ENCODE data around the gene FAM222A. TPM values are rescaled to one million over a fixed set of nuclear protein-coding genes. Genes with fewer than 3 reads are reported as not detected.

FAM222A gene
- total RNA-seq, 2 experiments from 2014 or later, result 0.20 to 0.38 TPM

DNA sequence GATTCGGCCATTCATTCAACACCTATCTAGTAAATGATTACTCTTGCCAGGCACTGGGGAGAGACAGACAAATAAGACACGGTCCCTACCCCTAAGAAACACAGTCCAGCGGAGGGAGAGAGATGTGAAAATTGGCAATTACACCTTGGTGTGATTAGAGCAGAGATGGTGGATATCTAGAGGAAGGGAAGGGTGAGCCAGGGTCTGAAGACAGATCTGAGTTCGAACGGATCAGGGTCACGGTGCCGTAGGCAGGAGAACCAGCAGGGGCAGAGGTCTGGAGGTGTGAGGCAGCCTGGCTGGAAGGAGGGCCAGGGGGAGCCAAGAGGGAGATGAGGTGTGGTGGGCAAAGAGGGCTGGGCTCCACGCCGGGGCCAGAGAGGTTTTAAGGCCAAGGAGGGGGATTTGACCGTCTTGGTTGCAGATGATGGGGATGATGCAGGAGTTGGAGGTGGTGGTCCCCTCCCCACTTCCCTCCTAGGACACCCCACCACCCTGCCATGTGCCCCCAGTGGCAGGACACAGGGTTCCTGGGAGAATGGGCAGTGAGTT, 27.1 kb downstream of the FAM222A start:
- Mint-ChIP-seq H3K9me3 (no peaks in the 10 kb centered on the region), H3K27ac (no peak overlapping the region), H3K4me1 (ENCODE audit: low read depth) (no peaks in the 10 kb centered on the region), H3K4me3 (no peak overlapping the region), H3K36me3 (ENCODE audit: low read depth) (no peaks in the 10 kb centered on the region), H3K27me3 (ENCODE audit: low read depth) (peaks cover 3% of the 10 kb centered on the region)
- intact Hi-C loops (cut with micrococcal nuclease), result no loop called here
- peak; percentile 2 for DNase-seq
- CTCF ChIA-PET, result interaction anchor here (1.4 kb wide), 1 partner anchor 143 kb away, joined by 5 read pairs; no protein-coding TSS in a partner anchor

DNA sequence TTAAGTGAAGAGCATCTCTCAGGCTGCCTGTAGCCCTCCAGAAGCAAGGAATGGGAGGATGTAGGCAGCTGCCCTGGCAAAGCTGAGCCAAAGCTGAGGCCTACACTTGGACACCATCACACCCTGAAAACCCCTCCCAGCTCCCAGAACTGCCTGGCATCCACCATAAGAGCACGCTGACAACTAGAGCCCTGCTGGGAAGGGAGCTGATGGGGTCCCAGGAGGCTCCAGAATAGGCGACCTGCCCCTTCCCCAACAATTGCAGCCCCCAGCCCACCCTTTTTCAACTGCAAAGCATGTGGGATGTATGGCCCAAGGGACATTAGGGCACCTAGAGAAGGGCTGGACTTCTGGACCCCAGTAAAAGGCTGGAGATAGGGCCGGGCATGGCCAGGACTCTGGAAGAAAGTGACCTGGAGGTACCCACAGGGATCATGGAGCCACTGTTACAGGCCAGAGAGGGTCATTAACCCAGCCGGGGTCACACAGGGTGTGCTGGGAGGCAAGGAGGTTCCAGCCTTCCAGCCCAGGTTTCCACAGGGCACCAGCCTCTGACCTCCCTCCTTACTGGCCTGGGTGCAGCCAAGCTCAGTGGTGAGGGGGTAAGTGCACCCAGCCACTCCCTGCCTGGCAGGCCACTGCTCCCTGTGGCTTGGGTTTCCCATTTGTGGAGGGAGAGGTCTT, 27.8 kb downstream of the FAM222A start:
- CTCF ChIA-PET, result no interaction called here
- H3K27me3 Mint-ChIP-seq (ENCODE audit: low read depth), result peaks cover 2% of the 10 kb centered on the region
- no peaks in the 10 kb centered on the region for H3K36me3 Mint-ChIP-seq (ENCODE audit: low read depth)
- H3K4me3 Mint-ChIP-seq, result no peak overlapping the region
- no peak for DNase-seq
- no peak overlapping the region for H3K27ac Mint-ChIP-seq
- intact Hi-C loops (cut with micrococcal nuclease), result no loop called here
- no peaks in the 10 kb centered on the region for H3K9me3 Mint-ChIP-seq
- H3K4me1 Mint-ChIP-seq (ENCODE audit: low read depth), result no peaks in the 10 kb centered on the region

DNA sequence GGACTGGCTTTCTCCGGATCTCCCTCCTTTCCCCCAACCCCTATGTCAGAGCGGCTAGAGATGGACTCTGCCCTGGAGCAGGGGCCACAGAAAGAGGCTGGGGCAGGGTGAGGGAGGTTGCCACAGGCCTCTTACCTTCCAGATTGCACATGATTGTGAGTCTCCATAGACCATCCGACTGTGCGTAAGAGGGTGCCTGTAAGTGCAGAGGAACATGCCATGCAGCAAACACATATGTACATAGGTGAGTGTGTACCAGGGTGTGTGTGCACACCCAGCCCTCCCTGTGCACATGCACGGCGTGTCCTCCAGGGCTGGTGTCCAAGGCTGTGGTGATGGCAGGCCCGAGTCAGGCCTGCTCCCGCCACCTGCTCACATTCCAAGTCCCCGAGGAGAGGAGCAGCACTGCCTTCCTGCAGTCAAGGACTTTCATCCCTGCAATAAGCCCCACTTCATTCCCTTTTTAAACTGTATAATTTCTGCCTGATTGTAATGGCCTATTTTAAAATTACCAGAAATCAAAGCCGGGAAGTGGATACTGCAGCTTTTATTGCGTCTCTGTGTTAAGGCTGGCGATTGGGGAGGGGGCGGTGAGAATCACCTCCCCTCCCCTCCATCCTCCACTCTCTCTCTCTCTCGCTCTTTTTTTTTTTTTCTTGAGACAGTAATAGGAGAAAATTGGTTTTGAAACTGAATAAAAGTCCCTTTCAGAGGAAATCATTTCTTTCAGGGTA, 28.5 kb downstream of the FAM222A start:
- Mint-ChIP-seq H3K4me3 (no peak overlapping the region), H3K9me3 (no peaks in the 10 kb centered on the region)

DNA sequence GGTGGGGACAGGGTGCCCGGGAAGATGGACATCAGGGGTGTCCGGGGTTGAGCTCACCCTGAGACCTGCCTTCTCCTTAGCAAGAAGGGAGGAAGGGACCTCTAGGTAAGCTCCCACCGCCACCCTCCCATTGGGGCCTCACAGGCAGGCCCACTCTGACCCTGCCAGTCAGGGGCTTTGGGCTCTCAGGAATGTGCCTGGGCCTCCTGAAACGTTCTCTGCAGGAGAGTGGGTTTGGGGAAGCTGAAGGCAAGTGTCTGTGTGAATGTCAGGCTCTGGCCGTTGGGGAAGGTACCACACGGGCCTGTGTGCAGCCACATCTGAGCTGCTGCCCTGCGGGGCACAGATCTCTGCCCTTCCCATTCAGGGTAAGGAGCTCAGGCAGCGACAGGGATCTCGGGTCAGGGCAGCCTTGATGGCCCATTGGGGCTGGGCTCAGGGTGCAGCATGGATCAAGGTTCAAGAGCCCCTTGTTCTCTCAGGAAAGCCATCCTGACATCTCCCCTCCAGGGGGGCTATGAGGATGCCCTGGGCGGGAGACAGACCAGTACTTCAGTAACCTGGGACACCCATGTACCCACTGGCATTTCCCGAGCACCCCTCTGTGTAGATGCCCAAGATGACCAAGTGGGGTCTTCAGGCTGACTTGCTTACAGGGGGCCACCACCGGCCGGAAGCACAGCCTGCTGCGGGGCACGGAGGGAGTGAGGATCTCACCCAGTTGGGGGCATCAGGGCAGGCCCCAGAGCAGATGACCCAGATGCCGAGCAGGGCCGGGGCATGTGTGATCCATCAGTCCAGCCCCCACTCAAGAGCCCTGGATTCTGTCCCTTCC, 29.7 kb downstream of the FAM222A start:
- Mint-ChIP-seq H3K4me1 (ENCODE audit: low read depth) (no peaks in the 10 kb centered on the region), H3K27me3 (ENCODE audit: low read depth) (no peaks in the 10 kb centered on the region), H3K36me3 (ENCODE audit: low read depth) (no peaks in the 10 kb centered on the region), H3K27ac (no peak overlapping the region), H3K9me3 (no peaks in the 10 kb centered on the region), H3K4me3 (no peak overlapping the region)
- CTCF ChIA-PET, result no interaction called here
- intact Hi-C loops (cut with micrococcal nuclease), result no loop called here
- peak; percentile 3 for DNase-seq

More for the DNA sequence above, 28.5 kb downstream of the FAM222A start:
- H3K4me1 Mint-ChIP-seq (ENCODE audit: low read depth), result no peaks in the 10 kb centered on the region
- H3K27me3 Mint-ChIP-seq (ENCODE audit: low read depth), result no peaks in the 10 kb centered on the region
- intact Hi-C loops (cut with micrococcal nuclease), result no loop called here
- no peak overlapping the region for H3K27ac Mint-ChIP-seq
- peak; percentile 2 for DNase-seq
- CTCF ChIA-PET, result no interaction called here
- no peaks in the 10 kb centered on the region for H3K36me3 Mint-ChIP-seq (ENCODE audit: low read depth)

DNA sequence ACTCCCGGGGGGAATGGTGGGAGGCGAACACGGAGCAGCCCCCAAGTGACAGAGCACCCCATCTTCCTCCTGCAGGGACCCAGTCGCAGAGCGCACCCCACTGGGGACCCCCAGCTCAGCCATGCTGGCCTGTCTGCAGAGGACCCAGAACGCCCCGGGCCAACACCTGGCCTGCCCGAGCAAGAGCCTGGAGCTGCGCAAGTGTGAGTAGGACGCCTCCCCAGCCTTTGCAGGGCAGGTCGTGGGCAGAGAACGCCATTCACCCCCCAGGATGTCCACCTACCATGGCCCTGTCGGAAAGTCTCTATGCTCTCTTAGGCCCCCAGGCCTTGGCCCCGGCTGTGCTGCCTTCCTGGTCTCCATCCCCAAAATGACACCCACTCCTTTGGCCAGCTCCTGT, 30.4 kb downstream of the FAM222A start:
- Mint-ChIP-seq H3K4me3 (no peak overlapping the region), H3K9me3 (no peaks in the 10 kb centered on the region), H3K36me3 (ENCODE audit: low read depth) (no peaks in the 10 kb centered on the region), H3K27me3 (ENCODE audit: low read depth) (no peaks in the 10 kb centered on the region), H3K4me1 (ENCODE audit: low read depth) (no peaks in the 10 kb centered on the region), H3K27ac (no peak overlapping the region)
- intact Hi-C loops (cut with micrococcal nuclease), result no loop called here
- DNase-seq, result no peak
- CTCF ChIA-PET, result no interaction called here

DNA sequence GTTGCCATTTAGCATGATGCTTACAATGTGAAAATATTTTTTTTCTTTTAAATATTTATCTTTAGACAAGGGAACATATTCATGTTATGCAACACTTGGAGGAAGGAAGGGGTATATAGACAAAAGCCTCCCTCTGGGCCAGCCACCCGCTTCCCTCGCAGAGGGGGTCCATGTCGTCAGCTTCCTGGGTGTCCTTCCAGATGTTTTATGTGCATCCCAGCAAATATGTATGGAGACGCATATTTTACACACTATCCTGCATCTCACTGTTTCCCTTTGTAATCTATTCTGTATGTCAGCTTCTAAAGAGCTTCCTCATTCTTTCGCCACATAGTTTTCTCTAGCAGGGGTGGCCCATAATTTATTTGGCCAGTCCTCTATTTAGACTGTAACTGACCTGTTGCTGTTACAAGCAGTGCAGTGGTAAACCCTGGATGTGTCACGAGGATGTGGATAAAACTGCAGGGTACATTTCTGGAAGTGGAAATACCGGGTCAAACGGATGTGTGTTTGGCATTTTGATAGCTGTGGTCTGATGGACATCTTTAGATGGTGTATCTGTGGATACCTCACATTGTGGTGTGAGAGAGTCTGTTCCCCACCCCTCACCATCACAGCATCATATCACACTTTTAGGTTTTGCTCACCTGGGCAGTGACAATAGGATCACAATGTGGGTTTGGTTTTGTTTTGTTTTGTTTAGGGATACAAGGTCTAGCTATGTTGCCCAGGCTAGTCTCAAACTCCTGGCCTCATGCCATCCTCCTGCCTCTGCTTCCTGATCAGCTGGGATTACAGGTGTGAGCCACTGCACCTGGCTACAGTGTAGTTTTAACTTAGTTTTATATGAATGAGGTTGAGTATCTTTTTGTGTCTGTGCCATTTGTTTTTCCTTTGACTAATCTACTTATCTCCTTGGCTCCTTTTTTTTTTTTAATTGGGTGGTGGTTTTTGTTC, 31.6 kb downstream of the FAM222A start:
- Mint-ChIP-seq H3K4me1 (ENCODE audit: low read depth) (no peaks in the 10 kb centered on the region), H3K4me3 (no peak overlapping the region), H3K36me3 (ENCODE audit: low read depth) (no peaks in the 10 kb centered on the region), H3K27ac (no peak overlapping the region), H3K9me3 (no peaks in the 10 kb centered on the region), H3K27me3 (ENCODE audit: low read depth) (no peaks in the 10 kb centered on the region)
- CTCF ChIA-PET, result interaction anchor here (0.7 kb wide), 2 partner anchors 36 to 292 kb away, joined by 3 to 4 read pairs; no protein-coding TSS in a partner anchor
- DNase-seq, result no peak
- intact Hi-C loops (cut with micrococcal nuclease), result no loop called here

DNA sequence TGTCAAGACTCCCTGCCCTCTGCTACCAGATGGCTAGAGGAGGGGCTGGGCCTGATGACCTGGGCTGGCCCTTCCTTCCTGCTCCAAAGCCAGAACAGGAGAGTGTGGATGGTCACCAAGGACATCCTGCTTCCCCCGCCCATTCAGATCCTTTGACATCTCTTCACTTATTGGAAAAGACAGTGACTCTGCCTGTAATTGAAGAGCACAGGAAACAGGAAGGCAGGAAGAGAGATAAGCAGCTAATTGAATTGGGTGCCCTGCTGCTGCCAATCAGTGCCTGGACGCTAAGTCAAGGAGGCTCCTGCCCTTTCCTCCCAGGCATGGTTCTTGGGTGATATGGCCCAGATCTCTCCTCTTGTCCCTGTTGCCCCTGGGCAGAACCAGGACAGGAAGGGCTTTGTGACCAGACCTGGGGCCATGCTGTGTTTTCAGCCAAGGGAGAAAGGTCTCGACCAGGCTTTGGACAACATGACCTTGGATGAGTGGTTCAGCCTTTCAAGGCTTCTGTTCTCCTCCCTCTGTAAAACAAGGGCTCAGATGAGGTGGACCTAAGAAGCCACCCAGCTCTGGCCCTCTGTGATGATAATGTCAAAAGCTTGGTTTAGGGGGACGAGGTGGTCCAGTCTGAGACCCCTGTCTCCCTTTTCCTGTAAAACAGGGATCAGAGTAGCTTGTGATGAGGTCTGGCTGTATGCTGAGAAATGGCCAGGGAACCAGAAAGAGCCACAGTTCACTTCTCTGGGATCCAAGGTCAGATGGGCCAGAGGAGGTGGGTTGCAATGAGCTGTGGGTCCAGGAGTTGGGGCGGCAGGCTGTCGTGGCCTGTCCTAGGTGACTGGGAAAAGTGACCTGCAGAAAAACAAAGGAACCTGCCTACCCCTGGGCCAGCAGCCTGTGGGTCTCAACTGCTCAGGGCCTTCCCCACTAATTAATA, 38.8 kb downstream of the FAM222A start:
- H3K27me3 Mint-ChIP-seq (ENCODE audit: low read depth), result no peaks in the 10 kb centered on the region
- no peak overlapping the region for H3K27ac Mint-ChIP-seq
- peaks cover 7% of the 10 kb centered on the region for H3K36me3 Mint-ChIP-seq (ENCODE audit: low read depth)
- intact Hi-C loops (cut with micrococcal nuclease), result no loop called here
- no peak for DNase-seq
- H3K4me1 Mint-ChIP-seq (ENCODE audit: low read depth), result no peaks in the 10 kb centered on the region
- CTCF ChIA-PET, result interaction anchor here (0.6 kb wide), 1 partner anchor 433 kb away, joined by 4 read pairs; no protein-coding TSS in a partner anchor
- H3K9me3 Mint-ChIP-seq, result peaks cover 16% of the 10 kb centered on the region
- no peak overlapping the region for H3K4me3 Mint-ChIP-seq

DNA sequence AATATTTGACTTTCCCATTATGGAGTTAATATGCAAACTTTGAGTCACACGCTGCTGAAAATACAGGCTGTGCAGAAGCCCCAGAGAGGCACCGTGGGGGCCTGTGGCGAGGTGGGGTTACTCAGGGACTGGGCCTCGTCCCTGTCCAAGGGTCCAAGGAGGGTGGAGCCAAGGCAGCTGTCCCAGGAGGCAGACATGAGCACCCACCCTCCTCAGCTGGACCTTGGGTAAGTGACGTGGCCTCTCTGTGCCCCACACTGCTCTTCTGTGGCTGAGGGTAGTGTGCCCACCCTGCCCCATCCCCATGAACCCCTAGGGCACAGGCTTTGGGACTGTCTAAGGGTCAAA, 39.4 kb downstream of the FAM222A start:
- DNase-seq, result peak; percentile 1
- CTCF ChIA-PET, result interaction anchor here (0.9 kb wide), 1 partner anchor 20 kb away, joined by 3 read pairs; no protein-coding TSS in a partner anchor

DNA sequence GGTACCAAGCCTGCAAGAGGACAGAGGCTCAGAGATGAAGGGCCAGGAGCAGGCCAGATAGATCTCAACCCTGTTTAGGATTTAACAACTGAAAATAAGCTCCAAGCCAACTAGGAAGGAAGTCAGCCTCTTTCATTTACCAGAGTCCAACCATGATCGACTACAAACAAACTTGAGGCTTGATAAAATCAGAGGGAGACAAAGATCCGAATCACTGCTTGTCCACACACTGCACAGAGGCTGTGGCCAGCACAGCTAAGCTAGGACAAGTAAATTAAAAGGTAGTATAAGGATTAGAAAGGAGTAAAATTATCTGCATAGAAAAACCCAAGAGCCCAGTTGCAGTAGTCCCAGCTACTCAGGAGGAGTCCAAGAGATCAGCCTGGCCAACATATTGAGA, 40.3 kb downstream of the FAM222A start:
- H3K9me3 Mint-ChIP-seq, result peaks cover 21% of the 10 kb centered on the region
- no peaks in the 10 kb centered on the region for H3K27me3 Mint-ChIP-seq (ENCODE audit: low read depth)
- H3K4me1 Mint-ChIP-seq (ENCODE audit: low read depth), result no peaks in the 10 kb centered on the region
- H3K36me3 Mint-ChIP-seq (ENCODE audit: low read depth), result peaks cover 7% of the 10 kb centered on the region
- H3K4me3 Mint-ChIP-seq, result no peak overlapping the region
- intact Hi-C loops (cut with micrococcal nuclease), result no loop called here
- CTCF ChIA-PET, result interaction anchor here (0.6 to 0.9 kb wide), 3 partner anchors 19 to 415 kb away, joined by 3 to 4 read pairs (median 3); no protein-coding TSS in a partner anchor
- DNase-seq, result no peak
- H3K27ac Mint-ChIP-seq, result no peak overlapping the region

More for the DNA sequence above, 39.4 kb downstream of the FAM222A start:
- Mint-ChIP-seq H3K4me3 (no peak overlapping the region), H3K27ac (peak overlapping the region; percentile 48), H3K4me1 (ENCODE audit: low read depth) (no peaks in the 10 kb centered on the region), H3K9me3 (peaks cover 21% of the 10 kb centered on the region), H3K27me3 (ENCODE audit: low read depth) (no peaks in the 10 kb centered on the region), H3K36me3 (ENCODE audit: low read depth) (peaks cover 7% of the 10 kb centered on the region)
- intact Hi-C loops (cut with micrococcal nuclease), result no loop called here

DNA sequence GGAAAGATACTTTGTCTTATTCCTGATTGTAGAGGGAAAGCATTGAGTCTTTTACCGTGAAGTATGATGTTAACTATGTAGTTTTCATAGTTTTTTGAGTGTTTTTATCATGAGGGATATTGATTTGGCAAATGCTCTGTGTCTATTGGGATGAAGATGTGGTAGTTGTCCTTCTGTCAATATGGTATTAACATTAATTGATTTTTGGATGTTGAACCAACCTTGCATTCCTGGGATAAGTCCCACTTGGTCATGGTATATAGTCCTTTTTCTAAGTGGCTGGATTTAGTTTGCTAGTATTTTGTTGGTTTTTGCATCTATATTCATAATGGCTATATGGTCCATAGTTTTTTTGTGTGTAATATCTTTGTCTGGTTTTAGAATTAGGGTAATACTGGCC, 42.8 kb downstream of the FAM222A start:
- H3K9me3 Mint-ChIP-seq, result peaks cover 21% of the 10 kb centered on the region
- H3K27me3 Mint-ChIP-seq (ENCODE audit: low read depth), result no peaks in the 10 kb centered on the region
- no peaks in the 10 kb centered on the region for H3K4me1 Mint-ChIP-seq (ENCODE audit: low read depth)
- DNase-seq, result no peak
- CTCF ChIA-PET, result no interaction called here
- intact Hi-C loops (cut with micrococcal nuclease), result no loop called here
- peaks cover 7% of the 10 kb centered on the region for H3K36me3 Mint-ChIP-seq (ENCODE audit: low read depth)
- no peak overlapping the region for H3K4me3 Mint-ChIP-seq
- H3K27ac Mint-ChIP-seq, result no peak overlapping the region
